Breast epithelium (tissue), 3 donors: ENCODE results near the gene SPRED2.

Source experiments
- POLR2A ChIP-seq: fragments of 450-650 bp; IDR thresholded peaks from one replicate; pipeline ENCODE4 v1.6.1; 2016; ENCODE audit warnings: antibody characterized with exemption, mild to moderate bottlenecking, moderate library complexity
- POLR2AphosphoS5 ChIP-seq, 3 donors: sonication (generic); formaldehyde crosslinking; IDR thresholded peaks; one replicate each; pipeline ENCODE4 v1.6.1; 2017; ENCODE audit warnings: antibody characterized with exemption in 3 of 3
- TF ChIP-seq, protein P1 (sequence below), 3 donors: fragments of 450-650 bp; IDR thresholded peaks; one replicate each; pipeline ENCODE4 v1.5.1; 2016 to 2017; ENCODE audit warnings: antibody characterized with exemption in 3 of 3, mild to moderate bottlenecking in 3 of 3, moderate library complexity in 3 of 3

GRCh38 chr2:65344182-65344581, 88.2 kb downstream of the SPRED2 start:
- TF ChIP-seq, protein P1, sequence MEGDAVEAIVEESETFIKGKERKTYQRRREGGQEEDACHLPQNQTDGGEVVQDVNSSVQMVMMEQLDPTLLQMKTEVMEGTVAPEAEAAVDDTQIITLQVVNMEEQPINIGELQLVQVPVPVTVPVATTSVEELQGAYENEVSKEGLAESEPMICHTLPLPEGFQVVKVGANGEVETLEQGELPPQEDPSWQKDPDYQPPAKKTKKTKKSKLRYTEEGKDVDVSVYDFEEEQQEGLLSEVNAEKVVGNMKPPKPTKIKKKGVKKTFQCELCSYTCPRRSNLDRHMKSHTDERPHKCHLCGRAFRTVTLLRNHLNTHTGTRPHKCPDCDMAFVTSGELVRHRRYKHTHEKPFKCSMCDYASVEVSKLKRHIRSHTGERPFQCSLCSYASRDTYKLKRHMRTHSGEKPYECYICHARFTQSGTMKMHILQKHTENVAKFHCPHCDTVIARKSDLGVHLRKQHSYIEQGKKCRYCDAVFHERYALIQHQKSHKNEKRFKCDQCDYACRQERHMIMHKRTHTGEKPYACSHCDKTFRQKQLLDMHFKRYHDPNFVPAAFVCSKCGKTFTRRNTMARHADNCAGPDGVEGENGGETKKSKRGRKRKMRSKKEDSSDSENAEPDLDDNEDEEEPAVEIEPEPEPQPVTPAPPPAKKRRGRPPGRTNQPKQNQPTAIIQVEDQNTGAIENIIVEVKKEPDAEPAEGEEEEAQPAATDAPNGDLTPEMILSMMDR (IDR thresholded peaks at IDR 0.05): no peak
- TF ChIP-seq POLR2A (no peak), POLR2AphosphoS5 (IDR thresholded peaks at IDR 0.05) (no peak)
